GM19238 (cell line): ENCODE results near the gene MAPK10.
"Not testable (repeated sequence)": the region's sequence is repeated elsewhere in the genome, so short reads cannot be mapped to it uniquely, and the experiment has no call there.

Experiments used
- DNase-seq: peaks from one replicate; pipeline ENCODE4 v3.0.0; 2011; ENCODE audit warnings: low spot score; ENCODE audit not compliant: insufficient read length

The MAPK10 gene

DNA sequence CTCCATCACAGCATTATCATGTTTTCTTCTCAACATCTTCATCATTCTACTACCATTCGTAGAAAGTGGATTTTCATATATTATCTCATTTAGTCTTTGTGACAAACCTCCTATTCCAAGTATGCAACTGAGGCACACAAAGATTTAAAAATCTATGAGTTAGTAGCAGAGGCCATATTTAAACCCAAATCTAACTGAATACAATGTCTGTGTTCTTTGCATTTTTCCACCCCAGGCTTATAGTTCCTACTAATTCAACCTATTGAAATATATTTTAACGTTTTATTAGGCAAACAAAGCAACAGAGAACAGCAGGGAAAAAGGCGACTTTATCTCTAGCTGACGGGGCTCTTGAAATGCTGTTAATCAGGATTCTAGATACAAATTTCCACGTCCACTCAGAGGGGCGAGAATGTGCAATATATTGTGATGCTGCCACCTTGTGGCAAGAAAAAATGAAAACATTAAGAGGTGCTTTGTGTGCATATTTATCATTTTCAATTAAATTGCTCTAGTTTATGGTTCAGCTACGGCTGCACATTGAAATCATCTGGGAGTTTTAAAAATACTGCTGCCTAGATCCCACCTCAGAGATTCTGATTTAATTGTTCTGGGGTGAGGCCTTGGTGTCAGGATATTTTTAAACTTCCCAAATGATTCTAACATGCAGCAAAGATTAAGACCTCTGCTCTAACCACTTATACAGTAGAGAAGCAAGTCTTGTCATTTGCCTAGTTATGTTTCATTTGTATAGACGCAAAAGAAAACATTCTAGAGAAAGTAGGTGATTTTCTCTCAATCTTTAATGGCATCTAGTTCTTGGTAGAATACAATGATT lies 315.9 kb downstream of the MAPK10 start:
- DNase-seq = no peak

DNA sequence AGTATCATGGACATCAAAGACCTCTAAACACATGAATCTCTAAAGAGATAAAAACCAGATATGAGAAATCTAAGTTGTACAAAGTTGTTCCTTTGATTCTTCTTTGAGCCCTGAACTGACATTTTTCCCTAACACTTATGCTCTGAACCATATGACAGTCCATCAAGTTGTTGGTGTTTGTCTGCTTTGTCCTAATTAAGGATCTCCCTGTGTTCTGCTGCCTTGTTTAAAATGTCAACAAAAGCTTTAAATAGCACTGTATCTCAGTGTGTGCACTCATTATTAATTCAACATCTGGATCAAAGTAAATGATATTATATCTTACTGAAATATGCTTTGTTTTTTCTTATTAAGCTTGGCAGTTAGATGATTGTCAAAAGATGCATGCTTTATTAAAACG lies 321.8 kb downstream of the MAPK10 start:
- DNase-seq = no peak

DNA sequence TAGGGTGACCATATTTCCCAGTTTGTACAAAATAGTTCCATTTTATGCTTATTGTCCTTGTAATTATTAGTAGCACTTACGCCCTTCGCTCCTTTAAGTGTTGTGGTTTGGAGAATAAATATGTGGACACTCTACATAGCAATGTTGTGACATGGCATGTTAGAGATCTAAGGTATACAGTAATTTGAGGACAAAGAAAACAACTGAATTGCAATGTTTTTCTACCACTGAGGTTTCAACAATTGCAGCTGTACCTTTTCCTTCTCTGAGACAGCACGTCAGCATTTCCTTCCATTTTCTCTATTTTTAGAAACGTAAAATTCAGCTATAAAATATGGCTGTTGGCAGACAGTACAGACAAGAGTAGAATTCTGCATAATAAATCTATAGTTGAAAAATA lies 323.1 kb downstream of the MAPK10 start:
- DNase-seq = no peak

DNA sequence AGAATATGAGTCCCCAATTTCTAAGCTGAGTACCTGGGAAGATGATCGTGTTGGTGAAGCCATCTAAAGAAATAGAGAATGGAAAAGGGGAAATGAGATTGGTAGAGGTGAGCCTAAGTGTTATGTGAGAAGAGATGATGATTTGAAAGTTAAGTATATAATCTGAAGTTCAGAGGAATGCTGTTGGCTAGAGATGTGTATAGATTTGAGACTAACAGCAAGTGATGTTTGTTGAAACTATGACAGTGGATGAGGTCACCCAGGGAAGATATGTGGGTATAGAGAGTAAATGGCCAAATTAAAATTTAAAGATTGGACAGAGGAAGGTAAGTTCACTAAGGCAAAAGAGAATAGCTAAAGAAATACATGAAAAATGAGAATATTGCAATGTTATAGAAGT lies 324.2 kb downstream of the MAPK10 start:
- DNase-seq = no peak

DNA sequence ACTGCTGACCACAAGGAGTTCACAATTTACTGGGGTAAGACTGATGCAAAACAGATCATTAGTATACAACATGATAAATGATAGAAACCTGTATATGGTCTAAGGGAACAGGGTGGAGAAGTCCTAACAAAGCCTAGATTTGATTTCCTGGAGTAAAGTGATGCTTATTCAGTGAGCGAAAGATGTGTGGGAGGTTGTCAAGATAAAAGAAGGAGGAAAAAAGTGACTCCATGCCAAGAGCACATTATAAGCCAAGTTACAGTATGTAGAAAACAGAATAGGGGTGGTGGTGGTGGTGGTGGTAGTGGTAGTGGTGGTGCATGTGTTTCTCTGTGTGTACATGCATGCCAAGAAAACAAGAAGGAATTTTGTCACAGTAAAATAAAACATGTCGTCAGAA lies 325.2 kb downstream of the MAPK10 start:
- DNase-seq = no peak

DNA sequence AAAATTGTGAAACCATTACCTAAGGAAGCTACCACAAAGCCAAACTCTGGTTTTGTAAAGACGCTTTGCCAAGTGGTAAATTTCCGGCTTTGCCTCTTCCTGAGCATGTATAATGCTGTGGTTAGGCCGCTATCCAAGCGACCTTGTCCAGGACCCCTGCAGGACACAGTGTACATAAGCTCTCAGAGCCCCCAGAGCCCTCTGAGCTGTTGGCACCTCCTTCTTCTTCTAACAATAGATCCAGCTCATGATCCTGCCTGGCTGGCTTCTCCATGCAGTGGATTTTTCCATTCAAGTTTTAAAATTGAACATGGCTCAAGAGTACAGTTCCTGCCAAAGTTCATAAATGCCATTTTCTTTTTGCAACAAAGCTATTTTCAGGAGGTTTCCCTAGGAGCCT lies 326.7 kb downstream of the MAPK10 start:
- DNase-seq = no peak

DNA sequence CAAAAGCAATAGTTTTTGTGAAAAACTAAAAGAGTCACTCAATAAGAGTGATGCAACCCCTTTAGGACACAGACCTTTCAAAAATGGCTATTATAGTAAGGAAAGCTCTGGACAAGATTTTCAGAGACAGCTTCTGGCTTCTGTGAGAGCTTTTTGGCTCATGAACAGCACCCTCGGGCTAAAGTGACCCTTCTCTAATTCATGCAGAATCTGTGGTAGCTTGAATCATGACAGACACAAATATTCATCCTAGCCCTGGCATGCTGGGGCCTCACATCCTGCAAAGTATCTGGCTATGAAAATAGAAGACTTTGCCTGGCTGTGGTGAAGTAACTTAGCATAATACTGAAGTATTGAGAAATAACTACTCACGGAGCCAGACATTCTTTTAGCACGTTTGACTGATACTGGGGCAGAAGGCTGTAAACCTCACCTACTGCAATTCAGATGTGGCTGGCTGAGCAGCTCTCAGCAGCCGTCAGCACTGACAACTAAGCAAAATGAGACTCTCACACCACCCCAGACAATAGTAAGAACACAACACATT lies 327.3 kb downstream of the MAPK10 start:
- no peak for DNase-seq

DNA sequence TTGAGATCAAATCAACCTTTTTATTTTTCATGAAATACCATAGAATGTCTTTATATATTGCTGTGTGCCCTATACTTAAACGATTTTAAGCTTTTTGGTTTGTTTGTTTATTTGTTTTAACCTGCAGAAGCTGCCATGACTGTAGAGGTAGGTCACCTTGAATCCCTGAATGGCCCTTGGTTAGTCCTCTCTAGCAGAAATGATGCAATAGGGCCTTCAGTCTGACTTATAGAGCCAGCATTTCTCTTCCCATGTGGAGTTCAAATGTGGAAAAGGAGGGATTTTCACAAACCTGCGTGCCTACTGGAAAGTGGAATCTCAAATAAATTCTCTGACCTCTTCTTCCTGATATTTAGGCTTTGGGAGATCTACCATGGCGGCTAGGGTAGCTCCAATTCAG lies 327.9 kb downstream of the MAPK10 start:
- no peak for DNase-seq

DNA sequence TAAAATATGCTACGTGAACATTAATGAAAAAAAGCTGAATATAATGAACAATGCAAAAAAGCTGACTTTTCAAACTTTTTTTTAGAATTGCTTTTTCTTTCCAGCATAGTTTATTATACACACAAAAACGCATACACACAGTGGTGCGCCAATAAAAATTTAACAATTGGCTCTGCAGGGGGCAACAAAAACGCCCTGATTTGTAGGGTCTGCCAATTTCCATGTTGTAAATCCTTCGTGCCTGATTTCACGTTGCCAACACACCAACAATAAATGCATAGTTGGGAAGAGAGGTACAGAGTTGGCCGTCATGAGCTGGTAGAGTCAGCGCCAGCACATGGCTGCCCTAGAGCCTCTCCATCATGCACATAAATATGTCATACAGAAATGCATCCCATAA lies 333.1 kb downstream of the MAPK10 start:
- DNase-seq = no peak

DNA sequence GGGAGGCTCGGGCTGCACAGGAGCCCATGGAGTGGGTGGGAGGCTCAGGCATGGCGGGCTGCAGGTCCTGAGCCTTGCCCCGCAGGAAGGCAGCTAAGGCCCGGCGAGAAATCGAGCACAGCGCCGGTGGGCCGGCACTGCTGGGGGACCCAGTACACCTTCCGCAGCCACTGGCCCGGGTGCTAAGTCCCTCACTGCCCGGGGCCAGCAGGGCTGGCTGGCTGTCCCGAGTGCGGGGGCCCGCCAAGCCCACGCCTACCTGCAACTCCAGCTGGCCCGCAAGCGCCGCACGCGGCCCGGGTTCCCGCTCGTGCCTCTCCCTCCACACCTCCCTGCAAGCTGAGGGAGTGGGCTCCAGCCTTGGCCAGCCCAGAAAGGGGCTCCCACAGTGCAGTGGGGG lies 338.2 kb downstream of the MAPK10 start:
- DNase-seq = not testable (repeated sequence)

DNA sequence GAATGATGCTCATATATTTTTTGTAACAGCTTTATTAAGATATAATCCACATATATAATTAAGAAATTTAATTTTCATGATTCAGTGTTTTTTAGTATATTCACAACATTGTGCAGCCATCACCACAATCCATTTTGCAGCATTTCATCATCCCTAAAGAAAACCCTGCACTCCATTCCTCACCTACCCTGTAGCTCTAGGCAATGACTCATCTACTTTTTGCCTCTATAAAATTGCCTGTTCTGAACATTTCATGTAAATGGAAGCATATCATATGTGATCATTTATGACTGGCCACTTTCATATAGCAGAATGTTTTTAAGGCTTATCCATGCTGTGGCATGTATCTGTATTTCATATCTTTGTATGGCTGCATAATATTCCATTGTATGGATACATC lies 339.9 kb downstream of the MAPK10 start:
- DNase-seq = no peak

DNA sequence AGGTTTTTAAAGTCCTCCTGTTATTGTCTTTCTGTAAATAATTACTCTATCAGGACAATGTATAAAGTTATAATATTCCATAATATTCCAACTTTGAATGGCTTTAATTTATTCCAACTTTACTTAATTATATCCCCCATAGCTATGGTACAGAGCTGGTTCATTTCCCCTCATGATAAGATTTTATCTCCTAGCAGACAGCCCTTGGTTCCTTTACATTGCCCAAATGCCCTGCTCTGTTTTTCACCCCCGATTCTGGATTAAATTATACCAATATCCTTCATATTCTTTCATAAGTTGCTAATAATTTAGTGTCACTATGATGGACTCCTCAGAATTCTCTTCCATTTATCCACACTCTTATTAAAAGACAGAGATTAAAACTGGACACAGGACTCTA lies 340.5 kb downstream of the MAPK10 start:
- no peak for DNase-seq

DNA sequence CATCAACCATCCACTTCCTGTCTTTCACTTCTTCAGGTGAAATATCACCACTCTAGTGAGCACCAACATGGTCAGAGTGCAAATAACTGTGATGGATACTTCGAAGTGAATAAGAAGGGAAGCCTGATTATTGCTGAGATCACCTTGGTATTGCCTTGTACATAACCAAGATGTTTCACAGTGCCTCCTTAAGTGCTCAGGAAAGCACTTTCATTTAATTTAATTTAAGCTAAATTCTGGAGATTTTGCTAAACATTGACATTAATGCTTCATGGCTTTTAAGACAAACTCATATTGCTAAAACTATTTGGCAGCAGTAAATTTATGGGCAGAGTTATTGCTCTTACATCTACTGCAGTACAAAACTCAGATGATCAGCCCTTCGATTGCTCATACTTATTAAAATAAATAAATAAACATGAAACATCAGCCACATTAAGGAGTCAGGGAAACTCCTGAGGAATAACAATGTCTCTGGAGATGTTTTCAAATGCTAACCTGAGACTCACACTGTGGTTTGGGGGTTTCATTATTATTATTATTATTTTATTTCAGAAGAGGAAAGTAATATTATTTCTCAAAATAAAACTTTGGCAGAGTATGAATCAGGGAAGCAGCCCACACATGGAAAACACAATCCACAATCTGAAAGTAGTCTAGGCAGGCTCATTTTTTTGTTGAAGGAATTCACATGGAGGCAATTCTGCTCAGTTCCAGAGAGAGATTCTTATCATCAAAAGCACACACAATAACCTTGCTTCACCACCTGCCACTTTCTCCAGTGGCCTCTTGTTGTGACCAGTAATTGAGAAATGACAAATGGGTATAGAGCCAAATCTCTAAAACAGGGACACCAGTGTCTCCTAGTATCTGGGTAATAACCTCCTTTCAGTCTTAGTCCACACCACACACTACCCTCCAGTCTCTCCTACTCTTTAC lies 344.2 kb downstream of the MAPK10 start:
- DNase-seq = no peak

DNA sequence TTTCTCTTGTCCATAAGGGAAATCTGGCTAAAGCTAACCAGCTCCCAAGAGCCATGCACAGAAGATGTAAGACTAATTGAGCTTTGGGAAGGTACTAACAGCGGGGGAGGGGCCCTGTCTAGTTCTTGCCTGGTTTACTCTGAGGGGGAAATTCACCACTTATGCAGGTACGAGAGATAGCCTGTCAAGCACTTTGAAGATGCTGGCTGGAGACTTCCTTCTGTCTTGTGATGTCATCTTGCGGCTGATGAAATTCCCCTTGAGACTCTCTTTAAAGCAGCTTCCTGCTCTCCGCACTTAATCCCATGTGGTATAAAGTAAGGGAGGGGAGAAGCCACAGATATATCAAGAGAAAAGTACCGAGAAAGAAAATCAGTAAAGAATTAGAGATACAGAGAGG lies 345.3 kb downstream of the MAPK10 start:
- peak; percentile 7 for DNase-seq

DNA sequence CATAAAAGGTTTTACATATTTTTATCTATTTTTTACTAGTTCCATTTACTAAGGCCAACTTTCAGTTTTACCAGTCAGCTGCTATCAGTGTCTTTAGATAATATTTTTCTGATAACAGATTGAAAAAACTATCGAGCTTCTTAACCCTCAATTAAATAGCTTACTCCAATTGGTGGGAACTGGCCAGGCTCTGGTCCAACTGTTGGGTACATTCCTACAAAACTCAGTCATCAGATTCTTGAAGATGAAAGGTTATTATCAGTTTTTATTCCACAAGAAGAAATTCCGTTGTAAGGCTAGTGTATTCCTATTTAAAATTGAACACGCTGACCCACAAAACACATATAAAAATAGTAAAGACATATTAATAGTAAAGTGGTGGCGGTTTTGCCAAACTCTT lies 346.2 kb downstream of the MAPK10 start:
- DNase-seq = no peak

DNA sequence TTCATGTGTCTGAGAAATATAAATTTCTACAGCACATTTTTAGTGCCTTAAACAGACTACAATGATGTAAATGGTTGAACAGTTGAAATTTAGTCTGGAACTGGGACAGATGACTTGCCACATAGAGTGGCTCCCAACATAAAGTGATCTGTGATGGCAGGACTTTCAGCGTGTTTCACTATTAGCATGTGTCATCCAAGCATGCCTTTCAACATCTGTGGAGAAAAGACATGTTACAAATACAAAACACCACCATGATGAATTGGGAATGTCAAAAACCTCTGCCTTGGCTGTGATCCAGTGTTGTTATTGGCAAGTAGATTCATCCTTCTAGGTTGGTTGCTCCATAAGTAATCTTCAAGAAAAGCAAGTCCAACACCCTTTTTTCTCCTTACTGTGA lies 348.7 kb downstream of the MAPK10 start:
- no peak for DNase-seq

DNA sequence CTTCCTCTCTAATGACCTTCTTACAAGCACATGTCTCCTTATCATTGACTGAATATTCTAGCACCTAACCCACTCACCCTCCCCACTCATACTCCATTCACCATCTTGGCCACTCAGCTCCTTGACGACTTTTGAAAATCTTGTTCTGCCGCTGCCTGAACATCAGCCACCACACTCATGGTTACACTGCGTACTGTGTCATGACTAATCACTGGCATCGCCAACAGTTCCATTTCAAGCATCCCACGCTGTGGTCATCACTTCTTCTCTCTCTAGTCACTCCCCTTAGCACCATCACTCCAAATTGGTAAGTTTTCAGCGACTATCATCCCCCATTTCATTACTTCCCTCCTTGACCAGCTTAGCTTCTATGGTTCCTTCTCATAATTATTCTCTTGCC lies 352.8 kb downstream of the MAPK10 start:
- DNase-seq = no peak

DNA sequence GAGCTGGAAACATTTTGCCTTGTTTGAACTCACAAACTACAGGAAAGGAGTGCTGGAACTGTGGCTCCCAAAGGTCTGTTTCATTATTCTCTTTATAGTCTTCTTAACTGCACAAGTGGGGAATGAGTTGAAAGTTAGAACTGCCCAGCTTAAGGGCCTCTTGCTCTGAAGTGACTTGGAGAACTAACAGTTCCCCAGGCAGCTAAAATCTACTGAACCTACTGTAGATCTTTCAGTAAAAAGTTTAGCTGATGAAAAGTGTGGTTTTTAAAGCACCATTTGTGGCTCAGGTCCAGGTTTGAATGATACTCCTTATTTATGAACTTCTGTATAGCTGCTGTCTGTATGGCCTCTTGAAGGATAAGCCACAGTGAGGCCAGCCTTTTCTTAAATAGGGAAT lies 353.8 kb downstream of the MAPK10 start:
- DNase-seq = no peak

DNA sequence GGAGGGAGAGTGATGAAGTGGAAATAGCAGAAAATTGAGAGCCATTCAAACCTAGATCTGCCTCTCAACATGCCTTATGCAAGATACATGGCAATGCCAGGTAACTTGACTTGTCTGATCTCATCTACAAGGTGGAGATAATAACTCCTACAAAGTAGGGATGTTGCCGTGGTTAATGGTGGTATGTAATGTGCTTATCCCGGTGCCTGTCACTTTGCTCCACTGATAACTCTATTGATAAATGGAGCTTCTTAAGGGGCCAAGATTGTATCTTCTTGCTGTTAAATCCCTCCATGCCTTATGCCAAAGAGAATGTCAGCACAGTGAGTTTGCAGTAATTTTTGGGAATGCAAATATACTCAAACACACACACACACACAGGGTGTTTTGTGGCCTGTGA lies 355.8 kb downstream of the MAPK10 start:
- no peak for DNase-seq

DNA sequence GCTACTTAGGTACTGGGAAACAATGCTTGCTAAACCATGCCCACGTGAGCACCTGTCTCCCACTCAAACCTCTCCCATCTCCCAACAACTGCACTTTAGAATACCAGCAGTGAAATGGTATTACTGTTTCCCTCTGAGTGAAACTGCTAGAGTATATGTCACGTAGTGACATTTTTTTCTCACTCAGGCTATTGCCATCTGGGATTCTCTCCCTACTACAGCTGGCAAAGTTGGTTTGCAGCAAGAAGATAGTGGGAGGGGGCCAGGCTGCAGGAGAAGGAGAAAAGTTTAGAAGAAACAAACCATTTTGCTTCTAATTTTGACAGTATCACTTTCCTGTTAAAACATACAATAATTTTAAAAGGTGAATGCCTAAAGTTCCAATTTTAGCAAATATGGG lies 358.3 kb downstream of the MAPK10 start:
- no peak for DNase-seq

DNA sequence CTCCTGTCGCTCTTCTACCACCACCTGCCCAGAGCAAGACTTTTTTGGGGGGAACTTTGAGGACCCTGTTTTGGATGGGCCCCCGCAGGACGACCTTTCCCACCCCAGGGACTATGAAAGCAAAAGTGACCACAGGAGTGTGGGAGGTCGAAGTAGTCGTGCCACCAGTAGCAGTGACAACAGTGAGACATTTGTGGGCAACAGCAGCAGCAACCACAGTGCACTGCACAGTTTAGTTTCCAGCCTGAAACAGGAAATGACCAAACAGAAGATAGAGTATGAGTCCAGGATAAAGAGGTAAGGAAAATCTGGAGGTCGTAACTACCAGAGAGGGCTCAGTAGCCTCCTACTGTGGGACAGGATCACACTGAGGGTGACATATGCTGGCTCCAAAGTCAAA lies 364.5 kb downstream of the MAPK10 start:
- no peak for DNase-seq

DNA sequence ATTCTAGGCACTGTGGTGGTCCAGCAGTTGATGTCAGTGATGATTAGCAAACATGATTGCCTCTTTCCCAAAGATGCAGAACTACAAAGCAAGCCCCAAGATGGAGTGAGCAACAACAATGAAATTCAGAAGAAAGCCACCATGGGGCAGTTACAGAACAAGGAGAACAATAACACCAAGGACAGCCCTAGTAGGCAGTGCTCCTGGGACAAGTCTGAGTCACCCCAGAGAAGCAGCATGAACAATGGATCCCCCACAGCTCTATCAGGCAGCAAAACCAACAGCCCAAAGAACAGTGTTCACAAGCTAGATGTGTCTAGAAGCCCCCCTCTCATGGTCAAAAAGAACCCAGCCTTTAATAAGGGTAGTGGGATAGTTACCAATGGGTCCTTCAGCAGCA lies 365.3 kb downstream of the MAPK10 start:
- no peak for DNase-seq
